ENCODE results near the gene DDAH1.

GRCh38 chr1:85475055-85475454 lies 10.1 kb upstream of the DDAH1 start:
- TF ChIP-seq CTCF (IDR thresholded peaks at IDR 0.05; ENCODE audit: insufficient read depth, low read length, poor library complexity, severe bottlenecking), result no peak
- TF ChIP-seq EZH2phosphoT487 (conservative IDR thresholded peaks at IDR 0.05; ENCODE audit: low read length), result no peak

Data from SU-DHL-6 (cell line).